ENCODE results near the gene TBX4.

DNA sequence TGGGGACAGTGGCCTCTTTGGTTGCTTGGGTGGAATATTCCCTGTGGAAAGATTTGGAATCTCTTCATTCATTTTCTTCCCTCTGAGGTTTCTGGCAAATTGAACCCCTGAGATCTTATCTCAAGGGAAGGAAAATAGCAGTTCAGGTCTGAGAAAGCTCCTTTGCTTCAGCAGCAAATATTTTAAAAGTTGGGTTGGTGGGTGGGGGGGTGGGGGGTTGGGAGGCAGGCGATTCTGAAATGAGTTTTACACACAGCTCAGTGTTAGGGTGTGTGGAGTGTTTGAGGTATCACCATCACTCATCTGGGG, 45.7 kb upstream of the TBX4 start:
- TF ChIP-seq, protein P1, sequence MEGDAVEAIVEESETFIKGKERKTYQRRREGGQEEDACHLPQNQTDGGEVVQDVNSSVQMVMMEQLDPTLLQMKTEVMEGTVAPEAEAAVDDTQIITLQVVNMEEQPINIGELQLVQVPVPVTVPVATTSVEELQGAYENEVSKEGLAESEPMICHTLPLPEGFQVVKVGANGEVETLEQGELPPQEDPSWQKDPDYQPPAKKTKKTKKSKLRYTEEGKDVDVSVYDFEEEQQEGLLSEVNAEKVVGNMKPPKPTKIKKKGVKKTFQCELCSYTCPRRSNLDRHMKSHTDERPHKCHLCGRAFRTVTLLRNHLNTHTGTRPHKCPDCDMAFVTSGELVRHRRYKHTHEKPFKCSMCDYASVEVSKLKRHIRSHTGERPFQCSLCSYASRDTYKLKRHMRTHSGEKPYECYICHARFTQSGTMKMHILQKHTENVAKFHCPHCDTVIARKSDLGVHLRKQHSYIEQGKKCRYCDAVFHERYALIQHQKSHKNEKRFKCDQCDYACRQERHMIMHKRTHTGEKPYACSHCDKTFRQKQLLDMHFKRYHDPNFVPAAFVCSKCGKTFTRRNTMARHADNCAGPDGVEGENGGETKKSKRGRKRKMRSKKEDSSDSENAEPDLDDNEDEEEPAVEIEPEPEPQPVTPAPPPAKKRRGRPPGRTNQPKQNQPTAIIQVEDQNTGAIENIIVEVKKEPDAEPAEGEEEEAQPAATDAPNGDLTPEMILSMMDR (IDR thresholded peaks at IDR 0.05), result no peak
- TF ChIP-seq POLR2A (IDR thresholded peaks at IDR 0.05), result no peak
